ENCODE results near the gene IER2. TPM values are rescaled to one million over a fixed set of nuclear protein-coding genes. Genes with fewer than 3 reads are reported as not detected.
A peak's percentile ranks its signal among the peaks of the same experiment; 100 is the strongest.

The IER2 gene
- total and polyA plus RNA-seq, 9 of the 15 experiments (the other 6 are each of a cell fraction or from before 2014, with no cell fraction given), result 4.5 to 205 (median 23.7) TPM

DNA sequence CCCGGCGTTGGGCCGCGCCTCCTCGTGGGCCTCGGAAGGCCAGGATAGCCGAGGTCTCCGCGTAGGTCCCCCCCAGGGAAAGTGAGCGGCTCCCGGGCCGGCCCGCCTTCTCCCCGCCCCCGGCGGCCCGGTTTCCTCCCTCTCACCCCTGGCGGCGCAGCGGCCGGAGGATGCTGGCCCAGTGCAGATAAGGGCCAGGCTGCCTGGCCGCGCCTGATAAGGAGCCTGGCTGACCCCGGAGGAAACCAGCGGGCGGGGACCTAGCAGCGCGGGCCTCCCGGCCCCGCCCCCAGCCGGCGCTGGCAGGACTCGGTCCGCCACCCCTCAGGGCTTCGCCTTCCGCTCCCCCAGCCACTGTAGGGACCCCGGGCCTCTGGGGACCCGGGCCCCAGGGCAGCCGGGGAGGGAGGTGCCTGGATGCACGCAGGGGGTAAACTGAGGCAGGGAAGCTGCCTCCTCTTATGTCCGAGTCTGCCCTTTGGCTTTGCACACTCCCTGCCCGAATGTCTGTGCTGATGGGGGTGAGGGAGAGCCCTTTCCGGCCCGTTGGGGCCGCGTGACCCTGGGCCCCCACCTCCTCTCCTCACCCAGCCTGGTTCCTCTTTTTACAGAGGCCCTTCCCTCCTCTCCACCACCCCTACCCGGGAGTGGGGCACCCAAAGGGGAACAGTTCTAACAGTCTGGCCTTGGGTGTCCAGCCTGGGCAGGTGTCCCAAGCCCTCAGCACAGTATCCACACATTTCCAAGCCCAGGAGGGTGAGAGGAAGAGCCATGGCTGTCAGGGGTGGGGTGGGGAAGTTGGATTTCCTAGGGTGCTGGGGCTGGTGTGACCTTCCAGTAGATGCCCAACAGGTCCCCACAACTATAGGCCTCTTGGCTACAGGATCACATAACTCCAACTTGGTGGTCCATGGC, 47.3 kb upstream of the IER2 start, which contains the start of gene LYL1 (continued):
- TF ChIP-seq KLF13 (tag; IDR thresholded peaks at IDR 0.05; ENCODE audit: borderline replicate concordance, low read depth) (peak; percentile 27; the same call in 1 of the 2 replicates), POLR2AphosphoS5 (IDR thresholded peaks at IDR 0.05; ENCODE audit: control insufficient read depth, insufficient read depth, low read depth, low read length) (peak; percentile 98), ILF3 (IDR thresholded peaks at IDR 0.05; ENCODE audit: borderline replicate concordance) (peak; percentile 97), SNIP1 (IDR thresholded peaks at IDR 0.05; ENCODE audit: low read depth) (no peak), JUND (IDR thresholded peaks at IDR 0.05; ENCODE audit: borderline replicate concordance, low read depth, low read length) (peak; percentile 59; the same call in 1 of the 2 replicates), JUND (tag; IDR thresholded peaks at IDR 0.05; ENCODE audit: borderline replicate concordance, low read depth, low read length) (peak; percentile 58; the same call in 1 of the 3 replicates), DPF2 (IDR thresholded peaks at IDR 0.05) (peak; percentile 97), POLR2AphosphoS2 (IDR thresholded peaks at IDR 0.05; ENCODE audit: low read length) (peak; percentile 10; the same call in 1 of the 2 replicates), CHCHD3 (CRISPR knock-in tag; IDR thresholded peaks at IDR 0.05) (no peak), RUNX1 (IDR thresholded peaks at IDR 0.05; ENCODE audit: low read depth) (peak; percentile 75; the same call in 1 of the 2 replicates), BRD9 (IDR thresholded peaks at IDR 0.05; ENCODE audit: low read depth, partially characterized antibody) (peak; percentile 84), PHF21A (IDR thresholded peaks at IDR 0.05; ENCODE audit: borderline replicate concordance, low read depth) (peak; percentile 90), ZNF644 (tag; IDR thresholded peaks at IDR 0.05; ENCODE audit: low read depth) (peak; percentile 92), OTX1 (CRISPR knock-in tag; IDR thresholded peaks at IDR 0.05) (no peak; the same call in 1 of the 2 replicates)
- TF ChIP-seq, protein P1, sequence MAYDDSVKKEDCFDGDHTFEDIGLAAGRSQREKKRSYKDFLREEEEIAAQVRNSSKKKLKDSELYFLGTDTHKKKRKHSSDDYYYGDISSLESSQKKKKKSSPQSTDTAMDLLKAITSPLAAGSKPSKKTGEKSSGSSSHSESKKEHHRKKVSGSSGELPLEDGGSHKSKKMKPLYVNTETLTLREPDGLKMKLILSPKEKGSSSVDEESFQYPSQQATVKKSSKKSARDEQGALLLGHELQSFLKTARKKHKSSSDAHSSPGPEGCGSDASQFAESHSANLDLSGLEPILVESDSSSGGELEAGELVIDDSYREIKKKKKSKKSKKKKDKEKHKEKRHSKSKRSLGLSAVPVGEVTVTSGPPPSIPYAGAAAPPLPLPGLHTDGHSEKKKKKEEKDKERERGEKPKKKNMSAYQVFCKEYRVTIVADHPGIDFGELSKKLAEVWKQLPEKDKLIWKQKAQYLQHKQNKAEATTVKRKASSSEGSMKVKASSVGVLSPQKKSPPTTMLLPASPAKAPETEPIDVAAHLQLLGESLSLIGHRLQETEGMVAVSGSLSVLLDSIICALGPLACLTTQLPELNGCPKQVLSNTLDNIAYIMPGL (CRISPR knock-in tag; IDR thresholded peaks at IDR 0.05), result no peak; the same call in 1 of the 2 replicates
- TF ChIP-seq, protein P2, sequence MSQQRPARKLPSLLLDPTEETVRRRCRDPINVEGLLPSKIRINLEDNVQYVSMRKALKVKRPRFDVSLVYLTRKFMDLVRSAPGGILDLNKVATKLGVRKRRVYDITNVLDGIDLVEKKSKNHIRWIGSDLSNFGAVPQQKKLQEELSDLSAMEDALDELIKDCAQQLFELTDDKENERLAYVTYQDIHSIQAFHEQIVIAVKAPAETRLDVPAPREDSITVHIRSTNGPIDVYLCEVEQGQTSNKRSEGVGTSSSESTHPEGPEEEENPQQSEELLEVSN (IDR thresholded peaks at IDR 0.05; ENCODE audit: borderline replicate concordance in 1 of 2, extremely low read depth in 1 of 2, insufficient read depth in 1 of 2, insufficient read length in 1 of 2, low read depth in 1 of 2, low read length in 1 of 2, poor library complexity in 1 of 2, severe bottlenecking in 1 of 2), result peak; percentile 53 to 74
- TF ChIP-seq, protein P3, sequence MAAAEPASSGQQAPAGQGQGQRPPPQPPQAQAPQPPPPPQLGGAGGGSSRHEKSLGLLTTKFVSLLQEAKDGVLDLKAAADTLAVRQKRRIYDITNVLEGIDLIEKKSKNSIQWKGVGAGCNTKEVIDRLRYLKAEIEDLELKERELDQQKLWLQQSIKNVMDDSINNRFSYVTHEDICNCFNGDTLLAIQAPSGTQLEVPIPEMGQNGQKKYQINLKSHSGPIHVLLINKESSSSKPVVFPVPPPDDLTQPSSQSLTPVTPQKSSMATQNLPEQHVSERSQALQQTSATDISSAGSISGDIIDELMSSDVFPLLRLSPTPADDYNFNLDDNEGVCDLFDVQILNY (CRISPR knock-in tag; IDR thresholded peaks at IDR 0.05), result no peak
- TF ChIP-seq, protein P4, sequence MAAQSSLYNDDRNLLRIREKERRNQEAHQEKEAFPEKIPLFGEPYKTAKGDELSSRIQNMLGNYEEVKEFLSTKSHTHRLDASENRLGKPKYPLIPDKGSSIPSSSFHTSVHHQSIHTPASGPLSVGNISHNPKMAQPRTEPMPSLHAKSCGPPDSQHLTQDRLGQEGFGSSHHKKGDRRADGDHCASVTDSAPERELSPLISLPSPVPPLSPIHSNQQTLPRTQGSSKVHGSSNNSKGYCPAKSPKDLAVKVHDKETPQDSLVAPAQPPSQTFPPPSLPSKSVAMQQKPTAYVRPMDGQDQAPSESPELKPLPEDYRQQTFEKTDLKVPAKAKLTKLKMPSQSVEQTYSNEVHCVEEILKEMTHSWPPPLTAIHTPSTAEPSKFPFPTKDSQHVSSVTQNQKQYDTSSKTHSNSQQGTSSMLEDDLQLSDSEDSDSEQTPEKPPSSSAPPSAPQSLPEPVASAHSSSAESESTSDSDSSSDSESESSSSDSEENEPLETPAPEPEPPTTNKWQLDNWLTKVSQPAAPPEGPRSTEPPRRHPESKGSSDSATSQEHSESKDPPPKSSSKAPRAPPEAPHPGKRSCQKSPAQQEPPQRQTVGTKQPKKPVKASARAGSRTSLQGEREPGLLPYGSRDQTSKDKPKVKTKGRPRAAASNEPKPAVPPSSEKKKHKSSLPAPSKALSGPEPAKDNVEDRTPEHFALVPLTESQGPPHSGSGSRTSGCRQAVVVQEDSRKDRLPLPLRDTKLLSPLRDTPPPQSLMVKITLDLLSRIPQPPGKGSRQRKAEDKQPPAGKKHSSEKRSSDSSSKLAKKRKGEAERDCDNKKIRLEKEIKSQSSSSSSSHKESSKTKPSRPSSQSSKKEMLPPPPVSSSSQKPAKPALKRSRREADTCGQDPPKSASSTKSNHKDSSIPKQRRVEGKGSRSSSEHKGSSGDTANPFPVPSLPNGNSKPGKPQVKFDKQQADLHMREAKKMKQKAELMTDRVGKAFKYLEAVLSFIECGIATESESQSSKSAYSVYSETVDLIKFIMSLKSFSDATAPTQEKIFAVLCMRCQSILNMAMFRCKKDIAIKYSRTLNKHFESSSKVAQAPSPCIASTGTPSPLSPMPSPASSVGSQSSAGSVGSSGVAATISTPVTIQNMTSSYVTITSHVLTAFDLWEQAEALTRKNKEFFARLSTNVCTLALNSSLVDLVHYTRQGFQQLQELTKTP (IDR thresholded peaks at IDR 0.05; ENCODE audit: low read depth in 1 of 2, partially characterized antibody in 2 of 2), result peak in 1 of 2 experiments; percentile 56
